ENCODE measurements around the gene POU2AF1.
"Not testable (repeated sequence)": the region's sequence is repeated elsewhere in the genome, so short reads cannot be mapped to it uniquely, and the experiment has no call there.

Gene POU2AF1

DNA sequence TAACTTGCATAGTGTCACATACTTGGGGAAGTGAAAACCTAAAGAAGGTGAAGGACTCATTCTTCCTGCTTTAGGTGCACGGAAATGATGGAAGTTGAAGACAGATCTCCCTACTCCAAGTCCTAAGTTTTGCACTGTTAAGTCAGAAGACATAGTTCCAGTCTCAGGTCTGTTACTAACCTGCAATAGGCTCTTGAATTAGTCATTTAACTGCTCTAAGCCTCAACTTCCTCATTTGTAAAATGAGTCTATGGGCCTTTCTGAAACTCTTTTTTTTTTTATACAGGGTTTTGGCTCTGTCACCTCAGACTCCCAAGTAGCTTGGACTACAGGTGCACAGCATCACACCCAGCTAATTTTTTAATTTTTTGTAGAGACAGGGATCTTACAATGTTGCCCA is 30.8 kb upstream of the POU2AF1 start:
- DNase-seq (ENCODE audit: low read depth in 2 of 2) = no peak

GRCh38 chr11:111408789-111409727 is 30.0 kb upstream of the POU2AF1 start:
- peak; percentile 26 to 28 for DNase-seq (ENCODE audit: low read depth in 2 of 2)

- DNase-seq (ENCODE audit: low read depth in 2 of 2) = no peak
These were observed 28.6 kb upstream of the POU2AF1 start for GRCh38 chr11:111407652-111408051.

- DNase-seq (ENCODE audit: low read depth in 2 of 2) = no peak
These were observed 27.5 kb upstream of the POU2AF1 start for GRCh38 chr11:111406589-111406988.

DNA sequence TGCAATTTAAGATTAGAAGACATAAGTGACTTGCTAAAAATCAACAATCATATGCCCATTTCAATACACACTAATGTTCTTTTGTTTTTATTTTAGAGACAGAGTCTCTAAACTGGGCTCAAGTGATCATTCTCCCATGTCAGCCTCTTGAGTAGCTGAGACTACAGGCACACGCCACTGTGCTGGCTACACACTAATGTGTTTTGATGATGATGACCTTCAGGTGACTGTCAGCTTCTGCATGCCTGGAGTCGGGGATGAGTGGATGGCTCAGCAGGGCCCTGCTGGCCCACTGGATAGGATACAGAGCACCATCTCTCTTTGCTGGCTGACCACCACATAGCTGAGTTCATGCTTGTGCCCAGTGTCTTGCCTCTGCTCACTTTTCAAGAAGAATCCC is 27.0 kb upstream of the POU2AF1 start:
- no peak for DNase-seq (ENCODE audit: low read depth in 2 of 2)

- no peak for DNase-seq (ENCODE audit: low read depth in 2 of 2)
These were observed 26.5 kb upstream of the POU2AF1 start for GRCh38 chr11:111405551-111405950.

GRCh38 chr11:111403051-111403726 is 24.1 kb upstream of the POU2AF1 start:
- no peak for DNase-seq (ENCODE audit: low read depth in 2 of 2)

GRCh38 chr11:111402411-111402810 is 23.3 kb upstream of the POU2AF1 start:
- no peak for DNase-seq (ENCODE audit: low read depth in 2 of 2)

DNA sequence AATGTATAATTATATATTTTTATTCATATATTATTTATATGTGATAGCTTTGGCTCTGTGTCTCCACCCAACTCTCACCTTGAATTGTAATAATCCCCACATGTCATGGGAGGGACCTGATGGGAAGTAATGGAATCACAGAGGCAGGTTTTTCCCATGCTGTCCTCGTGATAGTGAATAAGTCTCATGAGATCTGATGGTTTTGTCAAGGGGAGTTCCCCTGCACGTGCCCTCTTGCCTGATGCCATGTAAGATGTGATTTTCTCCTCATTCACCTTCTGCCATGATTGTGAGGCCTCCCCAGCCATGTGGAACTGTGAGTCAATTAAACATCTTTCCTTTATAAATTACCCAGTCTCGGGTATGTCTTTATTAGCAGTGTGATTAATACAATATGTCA is 22.9 kb upstream of the POU2AF1 start:
- not testable (repeated sequence) for DNase-seq (ENCODE audit: low read depth in 2 of 2)

DNA sequence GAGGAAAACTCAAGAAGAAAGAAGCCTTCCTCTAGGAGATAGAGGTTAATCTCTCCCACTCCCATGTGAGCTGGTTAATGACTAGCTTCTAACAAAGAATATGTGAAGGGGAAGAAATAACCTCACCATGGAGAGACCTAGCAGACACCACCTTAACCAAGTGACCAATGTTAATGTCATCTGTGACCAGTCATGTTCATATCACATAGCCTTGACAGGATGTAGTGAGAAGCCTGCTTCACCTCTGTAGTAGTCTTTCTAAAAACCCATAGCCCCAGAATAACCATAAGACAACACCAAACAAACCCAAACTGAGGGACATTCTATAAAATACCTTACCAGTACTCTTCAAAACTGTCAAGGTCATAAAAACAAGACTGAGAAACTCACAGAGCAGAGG is 21.5 kb upstream of the POU2AF1 start:
- no peak for DNase-seq (ENCODE audit: low read depth in 2 of 2)

- no peak for DNase-seq (ENCODE audit: low read depth in 2 of 2)
These were observed 20.3 kb upstream of the POU2AF1 start for GRCh38 chr11:111399187-111400031.

DNA sequence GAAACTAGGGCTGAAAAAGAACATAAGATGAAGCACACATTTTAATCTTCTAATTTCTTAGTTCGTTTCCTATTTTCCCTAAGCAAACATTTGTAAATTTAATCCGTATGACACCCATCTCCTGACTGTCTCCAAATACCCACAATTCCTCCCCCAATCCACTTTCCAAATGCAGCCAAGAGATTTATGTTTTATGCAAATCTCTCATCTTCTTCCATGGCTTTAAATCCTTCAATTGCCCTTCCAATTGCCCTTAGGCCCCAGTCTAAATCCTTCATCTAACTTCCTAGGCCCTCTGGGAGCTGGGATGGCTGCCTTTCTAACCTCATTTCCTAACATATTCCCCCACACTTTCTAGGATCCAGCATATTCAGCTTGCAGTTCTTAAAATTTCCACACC is 18.0 kb upstream of the POU2AF1 start:
- no peak for DNase-seq (ENCODE audit: low read depth in 2 of 2)

DNA sequence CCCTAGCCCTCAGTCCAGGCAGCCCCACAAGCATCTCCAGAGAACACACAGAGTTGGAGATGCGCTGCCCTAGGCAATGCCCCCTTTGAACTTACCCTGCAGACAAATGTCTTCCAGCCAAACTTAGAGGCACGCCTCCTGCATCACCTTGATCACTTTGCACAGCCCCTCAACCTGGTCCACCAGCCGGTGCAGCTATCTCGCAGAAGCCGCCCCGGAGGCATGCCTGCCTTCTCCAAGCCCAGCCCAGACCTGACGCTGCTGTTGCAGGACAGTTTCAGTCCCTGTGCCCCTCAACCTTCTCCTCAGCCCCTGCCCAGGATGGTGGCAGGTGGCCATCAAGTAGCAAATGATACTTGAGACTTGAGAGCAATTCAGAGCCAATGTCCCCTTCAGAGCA is 16.7 kb upstream of the POU2AF1 start:
- no peak for DNase-seq (ENCODE audit: low read depth in 2 of 2)

DNA sequence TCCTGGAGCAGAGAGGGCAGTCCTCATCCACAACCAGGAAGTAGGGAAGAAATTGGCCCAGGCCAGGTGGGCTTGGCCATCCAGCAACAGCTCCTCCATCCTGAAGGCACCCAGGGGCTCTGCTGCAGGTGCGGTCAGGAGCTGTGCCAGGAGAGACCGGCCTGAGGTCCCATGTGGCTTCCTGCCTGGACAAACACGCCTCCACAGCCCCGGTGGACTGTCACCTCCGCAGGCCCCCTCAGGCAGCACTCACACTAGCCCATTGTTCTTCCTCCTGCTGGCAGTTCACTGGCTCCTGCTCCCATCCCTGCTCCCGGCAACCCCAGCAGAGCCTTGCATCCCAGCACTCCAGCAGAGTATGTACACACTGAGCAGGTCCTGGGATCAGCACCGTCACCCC is 16.0 kb upstream of the POU2AF1 start:
- DNase-seq (ENCODE audit: low read depth in 2 of 2) = no peak

- not testable (repeated sequence) for DNase-seq (ENCODE audit: low read depth in 2 of 2)
These were observed 15.1 kb upstream of the POU2AF1 start for GRCh38 chr11:111394147-111394546.

DNA sequence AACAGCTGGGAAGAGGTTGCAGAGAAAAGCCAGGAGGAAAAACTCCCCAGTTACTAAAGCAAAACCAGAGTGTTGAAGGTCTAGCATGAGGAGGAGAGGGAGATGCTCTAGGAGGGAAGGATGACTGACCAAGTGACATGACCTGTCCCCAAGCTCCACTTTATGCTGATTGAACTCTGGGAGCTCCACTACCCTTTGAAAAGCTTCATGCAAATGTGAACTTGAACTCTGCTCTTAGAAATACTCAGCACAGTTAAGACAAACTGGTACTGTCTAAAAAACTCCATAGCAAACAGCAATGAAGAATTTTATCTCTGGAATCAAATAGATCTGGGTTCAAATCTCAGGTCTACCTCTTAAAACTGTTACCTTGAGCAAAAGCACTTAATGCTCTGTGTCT is 14.5 kb upstream of the POU2AF1 start:
- no peak for DNase-seq (ENCODE audit: low read depth in 2 of 2)

DNA sequence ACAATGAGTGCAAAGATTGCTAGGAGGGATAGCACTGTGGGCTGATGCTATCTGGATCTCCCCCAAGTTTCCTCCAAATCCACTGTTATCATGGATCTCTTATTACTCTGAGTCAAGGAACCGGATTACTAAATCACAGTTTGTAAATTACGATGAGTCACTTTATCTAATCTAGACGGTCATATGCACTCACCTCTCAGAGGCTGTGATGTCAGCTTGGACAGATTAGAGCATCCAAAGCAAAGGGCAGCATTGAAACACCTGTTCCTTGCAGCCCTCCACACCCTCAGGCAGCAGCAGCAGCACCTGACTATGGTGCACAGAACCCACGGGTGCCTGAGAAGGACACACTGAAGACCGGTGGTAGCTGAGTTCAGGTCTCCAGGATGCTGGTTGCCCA is 14.0 kb upstream of the POU2AF1 start:
- DNase-seq (ENCODE audit: low read depth in 2 of 2) = no peak

DNA sequence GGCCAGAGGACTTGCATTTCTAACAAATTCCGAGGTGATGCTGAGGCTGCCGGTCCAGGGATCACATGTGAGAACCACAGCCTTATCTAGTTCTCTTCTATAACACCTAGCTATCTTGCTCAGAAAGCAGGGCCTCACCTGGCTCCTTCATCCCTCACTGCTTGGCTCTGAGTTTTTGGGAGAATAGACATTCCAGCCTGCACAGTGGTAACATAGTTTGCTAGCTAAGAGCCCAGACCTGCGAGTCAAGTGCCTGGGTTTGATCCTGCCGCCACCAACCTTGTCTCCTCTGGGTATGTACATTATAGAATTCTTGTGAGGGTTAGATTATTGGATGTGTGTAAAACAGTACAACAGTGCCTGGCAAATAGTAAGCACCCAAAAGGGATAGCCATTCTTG is 13.5 kb upstream of the POU2AF1 start:
- no peak for DNase-seq (ENCODE audit: low read depth in 2 of 2)

- no peak for DNase-seq (ENCODE audit: low read depth in 2 of 2)
These were observed 12.5 kb upstream of the POU2AF1 start for GRCh38 chr11:111391328-111392124.

DNA sequence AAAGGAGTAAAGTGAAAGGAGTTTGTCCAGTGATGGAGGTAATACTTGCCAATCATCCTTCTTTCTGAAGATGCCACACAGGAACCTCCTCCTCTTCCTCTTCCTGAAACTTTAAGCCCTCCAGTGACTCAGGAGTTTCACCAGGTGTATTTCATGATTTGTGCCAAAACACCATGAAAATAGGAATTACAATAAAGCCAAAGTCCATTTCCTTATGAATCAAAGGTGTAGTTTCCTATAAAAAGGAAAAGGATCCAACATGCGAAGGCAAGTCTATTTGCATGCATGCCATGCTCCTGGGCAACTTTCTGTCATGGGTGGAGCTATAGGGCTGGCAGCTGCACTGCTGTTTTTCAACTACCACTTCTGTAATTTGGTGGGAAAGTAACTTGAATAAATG is 9.8 kb upstream of the POU2AF1 start:
- no peak for DNase-seq (ENCODE audit: low read depth in 2 of 2)

DNA sequence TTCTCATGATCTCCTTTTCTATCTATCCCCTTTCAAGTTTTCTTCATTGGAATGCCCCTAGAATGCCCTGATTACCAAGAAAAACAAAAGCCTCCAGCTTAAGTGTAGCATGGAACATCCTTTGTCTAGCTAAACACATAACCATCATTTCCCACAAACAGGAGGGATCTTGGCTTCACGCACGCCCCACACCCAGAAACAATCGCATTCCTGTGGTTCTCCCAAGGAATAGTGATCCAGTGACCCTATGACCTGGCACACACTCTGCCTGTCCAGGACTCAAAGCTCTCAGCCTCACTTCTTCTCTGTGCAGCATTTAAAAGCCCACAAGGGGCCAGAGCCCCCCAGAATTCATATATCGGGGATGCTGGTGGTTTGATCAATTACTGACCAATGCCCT is 9.3 kb upstream of the POU2AF1 start:
- no peak for DNase-seq (ENCODE audit: low read depth in 2 of 2)
